Raji (cell line): ENCODE results near the gene AGA.

Experiments
- POLR2A ChIP-seq: IDR thresholded peaks from 2 replicates; pipeline ENCODE4 v1.6.1; 2011; ENCODE audit warnings: low read depth, low read length, control low read depth; ENCODE audit not compliant: insufficient read depth

AGA gene

GRCh38 chr4:177460460-177460859, 18.2 kb upstream of the AGA start:
- no peak for TF ChIP-seq POLR2A

- TF ChIP-seq POLR2A = no peak
Observed at GRCh38 chr4:177455561-177455970, 13.3 kb upstream of the AGA start.

- TF ChIP-seq POLR2A = no peak
Observed at GRCh38 chr4:177453116-177453515, 10.9 kb upstream of the AGA start.

- no peak for TF ChIP-seq POLR2A
Observed at GRCh38 chr4:177451108-177451500, 8.9 kb upstream of the AGA start.

- TF ChIP-seq POLR2A = no peak
Observed at GRCh38 chr4:177450426-177451107, 8.3 kb upstream of the AGA start.

GRCh38 chr4:177448850-177449249, 6.6 kb upstream of the AGA start:
- no peak for TF ChIP-seq POLR2A

GRCh38 chr4:177447417-177448004, 5.3 kb upstream of the AGA start:
- TF ChIP-seq POLR2A = no peak

GRCh38 chr4:177446586-177446985, 4.3 kb upstream of the AGA start:
- no peak for TF ChIP-seq POLR2A

GRCh38 chr4:177444911-177445736, 2.9 kb upstream of the AGA start:
- no peak for TF ChIP-seq POLR2A

- 0 out of 2 replicates have a peak, but pooled peaks have one; percentile 37 for TF ChIP-seq POLR2A
Observed at GRCh38 chr4:177441061-177441802, 1.0 kb downstream of the AGA start.

- TF ChIP-seq POLR2A = no peak
Observed at GRCh38 chr4:177436456-177436855, 5.8 kb downstream of the AGA start.

GRCh38 chr4:177434667-177435066, 7.6 kb downstream of the AGA start:
- no peak for TF ChIP-seq POLR2A

GRCh38 chr4:177427192-177427591, 15.0 kb downstream of the AGA start:
- TF ChIP-seq POLR2A = no peak

GRCh38 chr4:177419434-177419833, 22.8 kb downstream of the AGA start:
- TF ChIP-seq POLR2A = no peak

- TF ChIP-seq POLR2A = no peak
Observed at GRCh38 chr4:177413656-177414055, 28.6 kb downstream of the AGA start.
